GM18505 (cell line): Measurements from ENCODE around the gene PPP1R12C.

Experiments
- ATAC-seq: cut with Tn5 transposase; IDR thresholded peaks from one replicate; pipeline ENCODE4 v1.9.1; 2021; ENCODE audit not compliant: unreplicated experiment
- POLR2A ChIP-seq: IDR thresholded peaks from 4 replicates; pipeline ENCODE4 v1.6.1; 2011; ENCODE audit warnings: borderline replicate concordance; ENCODE audit not compliant: insufficient read depth, insufficient read length; ENCODE audit errors: extremely low read depth

Gene PPP1R12C

DNA sequence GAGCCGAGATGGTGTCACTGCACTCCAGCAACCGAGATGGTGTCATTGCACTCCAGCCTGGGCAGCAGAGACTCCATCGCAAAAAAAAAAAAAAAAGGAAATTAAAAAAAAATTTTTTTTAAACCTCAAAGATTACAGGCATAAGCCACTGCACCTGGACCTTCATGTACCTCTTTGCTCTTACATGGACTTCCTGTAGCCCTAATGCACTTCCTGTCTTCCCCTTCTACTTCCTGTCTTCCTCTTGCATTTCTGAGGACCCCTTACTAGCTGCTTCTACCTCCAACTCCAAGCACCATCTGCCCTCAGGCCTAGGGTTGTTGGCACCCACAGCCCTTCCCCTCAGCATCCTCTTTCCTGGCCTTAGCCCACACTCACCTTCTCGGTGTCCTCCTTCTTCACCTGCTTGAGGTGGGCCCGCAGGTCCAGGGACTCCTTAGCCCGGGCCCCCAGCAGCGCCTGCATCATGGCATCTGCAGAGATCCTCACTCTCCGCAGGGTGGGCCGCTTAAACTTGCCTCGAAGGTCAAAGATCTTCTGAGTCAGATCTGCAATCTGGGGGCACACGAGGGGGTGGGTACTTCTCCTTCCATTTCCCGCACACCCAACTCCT lies 36.3 kb upstream of the PPP1R12C start:
- ATAC-seq = no peak
- no peak for TF ChIP-seq POLR2A

DNA sequence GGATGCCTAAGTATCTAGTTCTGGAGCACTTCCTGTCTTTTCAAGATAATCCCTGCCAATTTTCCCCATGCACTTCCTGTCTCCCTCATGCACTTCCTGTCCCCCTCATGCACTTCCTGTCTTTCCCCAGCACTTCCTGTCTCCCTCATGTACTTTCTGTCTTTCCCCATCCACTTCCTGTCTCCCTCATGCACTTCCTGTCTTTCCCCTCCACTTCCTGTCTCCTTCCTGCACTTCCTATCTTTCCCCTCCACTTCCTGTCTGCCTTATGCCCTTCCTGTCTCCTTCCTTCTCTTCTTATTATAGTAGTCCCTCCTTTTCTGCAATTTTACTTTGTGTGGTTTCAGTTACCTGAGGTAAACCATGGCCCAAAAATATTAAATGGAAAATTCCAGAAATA lies 34.6 kb upstream of the PPP1R12C start:
- ATAC-seq = no peak
- TF ChIP-seq POLR2A = no peak

GRCh38 chr19:55149078-55150003 lies 31.9 kb upstream of the PPP1R12C start, which contains the start of gene TNNT1:
TNNT1 (minus strand) TSS chr19:55149206; CDS start chr19:55147157, 2,049 bp downstream.
- ATAC-seq = no peak
- no peak for TF ChIP-seq POLR2A

GRCh38 chr19:55147545-55148251 lies 30.3 kb upstream of the PPP1R12C start:
- TF ChIP-seq POLR2A = no peak
- no peak for ATAC-seq

DNA sequence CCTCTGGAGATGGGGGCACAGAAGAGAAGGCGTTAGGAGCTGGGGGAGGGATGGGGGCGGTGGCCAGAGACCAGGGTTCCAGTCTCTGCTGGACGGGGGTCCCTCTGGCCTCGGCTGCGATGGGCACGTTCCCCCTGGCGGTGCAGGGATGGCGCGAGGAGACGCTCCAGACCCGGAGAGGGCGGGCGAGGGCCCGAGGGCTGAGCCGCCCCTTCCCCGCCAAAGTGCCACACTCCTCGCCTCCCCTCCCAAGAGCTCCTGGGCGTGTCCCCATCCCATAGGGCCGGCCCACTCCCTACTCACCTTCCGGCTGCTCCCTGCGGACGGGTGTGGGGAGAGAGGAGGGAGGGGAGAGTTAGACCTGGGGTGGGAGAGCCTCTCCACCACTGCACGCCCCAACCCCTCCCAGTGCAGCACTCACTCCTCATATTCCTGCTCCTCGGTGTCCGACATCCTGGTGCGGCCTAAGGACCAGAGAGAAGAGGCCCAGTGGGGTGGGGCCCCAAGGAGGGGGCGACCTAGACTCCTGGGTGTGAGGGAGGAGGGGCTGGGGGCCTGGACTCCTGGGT lies 29.4 kb upstream of the PPP1R12C start:
- ATAC-seq = no peak

DNA sequence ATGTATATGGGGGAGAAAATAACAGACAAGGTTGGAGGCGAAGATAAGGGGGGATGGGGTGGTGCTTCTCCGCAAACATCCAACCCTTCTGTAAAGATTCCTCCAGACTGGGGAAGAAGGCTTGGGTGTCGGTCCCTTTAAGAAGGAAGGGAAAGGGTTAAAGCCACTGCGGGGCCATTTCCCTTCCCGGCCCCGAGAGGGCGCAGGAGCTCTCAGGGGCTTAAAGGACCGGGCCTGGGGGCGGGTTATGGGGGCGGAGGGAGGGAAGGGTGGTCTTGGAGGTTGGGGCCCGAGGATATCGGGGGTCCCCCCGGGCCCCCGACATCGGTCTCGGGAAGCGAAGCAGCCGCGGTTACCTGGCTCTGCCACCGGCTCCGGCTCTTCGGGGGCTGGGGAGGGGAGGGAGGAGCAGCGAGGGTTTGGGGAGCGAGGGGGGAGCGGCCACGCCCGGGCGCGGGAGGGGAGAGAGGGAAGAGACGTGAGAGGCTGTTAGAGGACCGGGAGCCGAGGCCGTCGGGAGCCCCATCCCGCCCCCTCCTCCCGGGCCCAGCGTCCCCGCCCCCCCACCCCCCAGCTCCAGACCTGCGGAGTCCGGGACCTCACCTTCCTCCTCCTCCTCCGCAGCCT lies 28.8 kb upstream of the PPP1R12C start:
- ATAC-seq = no peak
- TF ChIP-seq POLR2A = no peak

More for the DNA sequence above, 29.4 kb upstream of the PPP1R12C start:
- TF ChIP-seq POLR2A = no peak

GRCh38 chr19:55145232-55145631 lies 27.8 kb upstream of the PPP1R12C start:
- no peak for TF ChIP-seq POLR2A

GRCh38 chr19:55141696-55142095 lies 24.3 kb upstream of the PPP1R12C start:
- ATAC-seq = no peak
- no peak for TF ChIP-seq POLR2A

More at GRCh38 chr19:55145232-55145631, 27.8 kb upstream of the PPP1R12C start:
- no peak for ATAC-seq

DNA sequence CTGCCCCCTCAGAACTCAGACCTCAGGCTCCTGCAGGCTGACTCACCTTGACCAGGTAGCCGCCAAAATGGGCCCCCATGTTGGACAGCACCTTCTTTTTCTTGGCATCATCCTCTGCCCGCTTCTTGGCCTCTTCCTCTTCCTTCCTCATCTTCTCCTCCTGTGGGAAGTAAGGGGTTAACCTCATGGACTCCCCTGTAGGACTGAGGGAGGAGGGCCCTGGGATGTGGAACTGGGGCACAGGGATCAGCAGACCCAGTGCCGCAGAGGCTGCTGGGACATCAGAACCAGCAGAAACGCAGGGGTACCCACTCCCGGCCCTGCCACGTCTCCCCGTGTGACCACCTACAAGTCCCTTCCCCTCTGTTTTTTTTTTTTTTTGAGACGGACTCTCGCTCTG lies 20.5 kb upstream of the PPP1R12C start:
- no peak for ATAC-seq
- TF ChIP-seq POLR2A = no peak

GRCh38 chr19:55136399-55137102 lies 19.1 kb upstream of the PPP1R12C start:
- TF ChIP-seq POLR2A = no peak
- no peak for ATAC-seq

GRCh38 chr19:55134736-55135135 lies 17.3 kb upstream of the PPP1R12C start:
- no peak for TF ChIP-seq POLR2A
- no peak for ATAC-seq
